Activated CD4-positive, alpha-beta T cell treated with anti-CD3 and anti-CD28 coated beads, Interleukin-2, amount 10 ng/mL, durations not matched to agents 24 days and 14 days (primary cell): Measurements from ENCODE around the gene KLK7. TPM values are rescaled to one million over a fixed set of nuclear protein-coding genes. Genes with fewer than 3 reads are reported as not detected.
"Not testable (repeated sequence)": the region's sequence is repeated elsewhere in the genome, so short reads cannot be mapped to it uniquely, and the experiment has no call there.

Source experiments
- DNase-seq: peaks from one replicate; pipeline ENCODE4 v3.0.0; 2022
- H3K27ac Mint-ChIP-seq: one replicate; pipeline ENCODE4 v1.8.0; 2022; ENCODE audit warnings: mild to moderate bottlenecking, mixed read lengths
- H3K27me3 Mint-ChIP-seq: one replicate; pipeline ENCODE4 v1.8.0; 2022; ENCODE audit warnings: mixed read lengths
- H3K36me3 Mint-ChIP-seq: one replicate; pipeline ENCODE4 v1.8.0; 2022; ENCODE audit warnings: low read depth, mild to moderate bottlenecking, mixed read lengths
- H3K4me1 Mint-ChIP-seq: one replicate; pipeline ENCODE4 v1.8.0; 2021; ENCODE audit warnings: mixed read lengths
- H3K4me3 Mint-ChIP-seq: one replicate; pipeline ENCODE4 v1.8.0; 2022; ENCODE audit warnings: mild to moderate bottlenecking, moderate library complexity, mixed read lengths
- H3K9me3 Mint-ChIP-seq: one replicate; pipeline ENCODE4 v1.8.0; 2021; ENCODE audit warnings: mixed read lengths
- intact Hi-C: fragments of 100-400 bp; cut with micrococcal nuclease; formaldehyde crosslinking; loops from one replicate; pipeline ENCODE4 v1.15.1; 2023
- total RNA-seq: library from RNA; stranded (reverse); gene quantifications from 2 replicates; pipeline ENCODE4 v1.2.3, GENCODE V29; 2022

The KLK7 gene
- total RNA-seq, 1 donor from 2014 or later: not detected

DNA sequence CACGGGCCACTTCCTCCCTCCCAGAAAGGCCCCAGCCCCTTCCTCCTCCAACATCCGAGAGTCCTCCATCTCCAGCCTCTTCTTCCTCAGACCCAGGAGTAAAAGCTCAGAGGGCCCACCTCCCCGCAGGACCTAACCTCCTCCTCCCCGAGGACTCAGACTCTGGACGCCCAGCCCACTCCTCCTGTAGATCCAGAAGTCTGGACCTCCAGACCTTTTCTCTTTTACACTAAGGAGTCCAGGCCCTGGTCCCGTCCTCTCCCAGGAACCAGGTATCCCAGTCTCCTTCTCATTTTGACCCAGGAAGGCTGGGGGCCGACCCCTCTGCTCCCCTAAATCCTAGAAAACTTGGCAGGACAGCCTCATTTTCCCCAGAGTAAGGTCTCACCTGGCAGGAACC lies 19.6 kb upstream of the KLK7 start:
- intact Hi-C loops: no loop called here
- H3K9me3 Mint-ChIP-seq: no peaks in the 10 kb centered on the region
- peaks cover 6% of the 10 kb centered on the region for H3K27me3 Mint-ChIP-seq
- H3K4me3 Mint-ChIP-seq: no peak overlapping the region
- no peak for DNase-seq
- H3K4me1 Mint-ChIP-seq: no peaks in the 10 kb centered on the region
- no peak overlapping the region for H3K27ac Mint-ChIP-seq
- H3K36me3 Mint-ChIP-seq: no peaks in the 10 kb centered on the region

GRCh38 chr19:51002542-51003311 lies 19.0 kb upstream of the KLK7 start:
- no peaks in the 10 kb centered on the region for H3K4me1 Mint-ChIP-seq
- no peaks in the 10 kb centered on the region for H3K9me3 Mint-ChIP-seq
- H3K27me3 Mint-ChIP-seq: peaks cover 6% of the 10 kb centered on the region
- H3K4me3 Mint-ChIP-seq: no peak overlapping the region
- DNase-seq: peak; percentile 66
- intact Hi-C loops: no loop called here
- no peak overlapping the region for H3K27ac Mint-ChIP-seq
- H3K36me3 Mint-ChIP-seq: no peaks in the 10 kb centered on the region

DNA sequence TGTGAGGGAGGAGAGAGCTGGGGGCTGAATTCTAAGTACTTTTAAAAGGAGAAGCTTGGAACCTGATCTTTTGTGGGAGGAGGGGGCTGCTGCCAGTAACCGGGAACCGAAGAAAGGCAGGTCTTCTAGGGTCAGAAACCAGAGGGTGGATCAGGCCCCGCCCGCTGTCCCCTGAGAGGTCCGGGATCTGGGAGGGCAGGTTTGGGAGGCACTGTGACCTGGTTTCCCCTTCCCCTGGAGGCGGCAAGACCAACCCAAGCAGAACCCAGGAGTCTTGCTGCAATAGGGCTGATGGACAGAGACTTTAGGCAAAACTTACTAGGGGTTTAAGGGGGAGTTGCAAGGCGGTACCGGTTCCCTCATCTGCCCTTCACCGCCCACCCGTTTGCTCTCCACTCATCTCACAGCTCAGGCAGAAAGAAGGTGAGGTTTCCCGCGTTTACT lies 18.4 kb upstream of the KLK7 start:
- no peaks in the 10 kb centered on the region for H3K9me3 Mint-ChIP-seq

GRCh38 chr19:51001515-51001914 lies 17.8 kb upstream of the KLK7 start, which contains the start of gene KLK8:
Gene KLK8 (minus strand): TSS chr19:51001604. CDS start chr19:51001167, 437 bp downstream.
- Mint-ChIP-seq H3K36me3 (no peaks in the 10 kb centered on the region), H3K27ac (no peak within 1 kb of the TSS), H3K4me3 (no peak within 1 kb of the TSS), H3K27me3 (peaks cover 6% of the 10 kb centered on the region), H3K9me3 (no peaks in the 10 kb centered on the region), H3K4me1 (no peaks in the 10 kb centered on the region)
- intact Hi-C loops: no loop called here
- no peak for DNase-seq

More for the DNA sequence above, 18.4 kb upstream of the KLK7 start:
- no peak for DNase-seq
- no peak overlapping the region for H3K27ac Mint-ChIP-seq
- peaks cover 6% of the 10 kb centered on the region for H3K27me3 Mint-ChIP-seq
- H3K36me3 Mint-ChIP-seq: no peaks in the 10 kb centered on the region
- no peak overlapping the region for H3K4me3 Mint-ChIP-seq
- H3K4me1 Mint-ChIP-seq: no peaks in the 10 kb centered on the region
- intact Hi-C loops: no loop called here

- H3K9me3 Mint-ChIP-seq: no peaks in the 10 kb centered on the region
- intact Hi-C loops: no loop called here
- H3K27me3 Mint-ChIP-seq: peaks cover 6% of the 10 kb centered on the region
- H3K4me1 Mint-ChIP-seq: no peaks in the 10 kb centered on the region
- H3K36me3 Mint-ChIP-seq: no peaks in the 10 kb centered on the region
- H3K4me3 Mint-ChIP-seq: no peak overlapping the region
- no peak for DNase-seq
- H3K27ac Mint-ChIP-seq: no peak overlapping the region
Measured at GRCh38 chr19:51000981-51001380, 17.3 kb upstream of the KLK7 start.

GRCh38 chr19:51000426-51000825 lies 16.7 kb upstream of the KLK7 start:
- intact Hi-C loops: no loop called here
- H3K4me1 Mint-ChIP-seq: no peaks in the 10 kb centered on the region
- no peaks in the 10 kb centered on the region for H3K9me3 Mint-ChIP-seq
- no peak overlapping the region for H3K27ac Mint-ChIP-seq
- no peak for DNase-seq
- no peak overlapping the region for H3K4me3 Mint-ChIP-seq
- peaks cover 6% of the 10 kb centered on the region for H3K27me3 Mint-ChIP-seq
- no peaks in the 10 kb centered on the region for H3K36me3 Mint-ChIP-seq

DNA sequence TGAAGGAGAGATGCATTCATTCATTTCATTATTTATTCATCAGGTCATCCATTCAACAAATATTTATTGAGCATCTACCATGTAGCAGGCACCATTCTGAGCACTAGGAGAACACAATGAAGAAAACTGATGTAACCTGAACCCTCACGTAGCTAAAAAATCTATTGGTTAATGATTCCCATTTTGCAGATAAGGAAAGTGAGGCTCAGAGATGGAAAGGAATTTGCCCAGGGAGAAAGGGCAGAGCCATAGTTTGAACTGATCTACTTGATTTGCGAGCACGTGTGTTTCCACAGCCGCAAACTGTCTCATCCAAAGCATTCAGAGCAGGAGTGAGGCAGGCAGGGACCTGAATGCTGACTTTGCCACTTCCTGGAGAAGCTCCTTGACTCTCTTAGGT lies 15.0 kb upstream of the KLK7 start:
- Mint-ChIP-seq H3K9me3 (no peaks in the 10 kb centered on the region), H3K4me3 (no peak overlapping the region), H3K4me1 (no peaks in the 10 kb centered on the region), H3K27me3 (peaks cover 6% of the 10 kb centered on the region), H3K27ac (no peak overlapping the region), H3K36me3 (no peaks in the 10 kb centered on the region)
- DNase-seq: no peak
- intact Hi-C loops: no loop called here

- intact Hi-C loops: no loop called here
- no peaks in the 10 kb centered on the region for H3K4me1 Mint-ChIP-seq
- no peak overlapping the region for H3K27ac Mint-ChIP-seq
- H3K9me3 Mint-ChIP-seq: no peaks in the 10 kb centered on the region
- H3K36me3 Mint-ChIP-seq: no peaks in the 10 kb centered on the region
- H3K27me3 Mint-ChIP-seq: peaks cover 6% of the 10 kb centered on the region
- no peak overlapping the region for H3K4me3 Mint-ChIP-seq
- DNase-seq: no peak
Measured at GRCh38 chr19:50998061-50998460, 14.3 kb upstream of the KLK7 start.

DNA sequence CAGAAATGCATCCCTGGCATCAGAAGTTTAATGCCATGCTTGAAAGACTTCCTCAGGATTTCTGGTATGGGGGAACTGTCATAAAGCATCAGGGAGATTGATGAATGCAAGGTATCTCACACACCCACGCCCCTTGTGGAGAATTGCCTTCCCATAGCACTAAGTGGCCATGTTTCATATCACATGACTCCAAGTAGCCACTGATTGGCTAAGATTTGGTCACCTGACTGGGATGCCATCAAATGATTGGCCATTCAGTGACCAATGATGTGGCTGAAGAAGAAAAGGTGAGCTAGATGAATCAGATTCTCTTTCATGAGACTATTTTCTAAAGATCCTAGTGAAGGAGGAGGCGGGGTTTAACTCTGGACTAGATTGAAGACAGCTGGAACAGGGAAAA lies 10.4 kb upstream of the KLK7 start:
- Mint-ChIP-seq H3K4me3 (no peak overlapping the region), H3K9me3 (no peaks in the 10 kb centered on the region), H3K27ac (no peak overlapping the region), H3K4me1 (no peaks in the 10 kb centered on the region), H3K27me3 (peaks cover 2% of the 10 kb centered on the region), H3K36me3 (no peaks in the 10 kb centered on the region)
- DNase-seq: no peak
- intact Hi-C loops: no loop called here

DNA sequence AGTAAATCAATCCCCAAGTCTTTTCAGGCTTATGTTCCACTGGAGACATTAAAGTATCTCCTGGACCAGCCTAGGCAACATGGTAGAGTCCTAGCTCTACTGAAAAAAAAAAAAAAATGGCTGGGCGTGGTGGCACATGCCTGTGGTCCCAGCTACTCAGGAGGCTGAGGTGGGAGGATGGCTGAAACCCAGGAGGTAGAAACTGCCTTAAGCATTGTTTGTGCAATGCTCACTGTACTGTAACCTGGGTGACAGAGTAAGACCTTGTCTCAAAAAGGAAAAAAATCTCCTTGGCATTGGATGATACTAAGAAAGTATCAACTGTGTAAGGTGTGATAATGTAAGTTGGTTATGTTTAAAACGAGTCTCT lies 8.9 kb upstream of the KLK7 start:
- Mint-ChIP-seq H3K36me3 (no peaks in the 10 kb centered on the region), H3K9me3 (no peaks in the 10 kb centered on the region), H3K4me1 (no peaks in the 10 kb centered on the region), H3K27ac (no peak overlapping the region), H3K4me3 (no peak overlapping the region), H3K27me3 (peaks cover 2% of the 10 kb centered on the region)
- intact Hi-C loops: no loop called here
- no peak for DNase-seq

DNA sequence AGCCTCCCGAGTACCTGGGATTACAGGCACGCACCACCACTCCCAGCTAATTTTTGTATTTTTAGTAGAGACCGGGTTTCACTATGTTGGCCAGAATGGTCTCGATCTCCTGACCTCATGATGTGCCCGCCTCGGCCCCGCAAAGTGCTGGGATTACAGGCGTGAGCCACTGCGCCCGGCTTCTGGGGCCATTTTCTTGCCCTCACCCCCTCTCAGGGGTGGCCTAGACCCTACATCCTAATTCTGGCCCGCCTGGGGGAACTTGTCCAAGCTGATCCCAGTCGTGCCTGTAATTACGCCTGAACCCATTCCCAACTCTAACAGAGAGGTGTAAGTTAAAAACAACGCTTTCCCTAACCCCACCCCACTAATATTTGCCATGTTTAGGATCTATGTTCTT lies 699 bp upstream of the KLK7 start:
- H3K27me3 Mint-ChIP-seq: peaks cover 18% of the 10 kb centered on the region
- H3K4me1 Mint-ChIP-seq, H3K27ac Mint-ChIP-seq, intact Hi-C loops, H3K36me3 Mint-ChIP-seq, DNase-seq, H3K4me3 Mint-ChIP-seq, H3K9me3 Mint-ChIP-seq: not testable (repeated sequence)

- no peaks in the 10 kb centered on the region for H3K4me1 Mint-ChIP-seq
- H3K27ac Mint-ChIP-seq: no peak overlapping the region
- intact Hi-C loops: no loop called here
Measured at GRCh38 chr19:50982186-50982585, 1.5 kb downstream of the KLK7 start.

DNA sequence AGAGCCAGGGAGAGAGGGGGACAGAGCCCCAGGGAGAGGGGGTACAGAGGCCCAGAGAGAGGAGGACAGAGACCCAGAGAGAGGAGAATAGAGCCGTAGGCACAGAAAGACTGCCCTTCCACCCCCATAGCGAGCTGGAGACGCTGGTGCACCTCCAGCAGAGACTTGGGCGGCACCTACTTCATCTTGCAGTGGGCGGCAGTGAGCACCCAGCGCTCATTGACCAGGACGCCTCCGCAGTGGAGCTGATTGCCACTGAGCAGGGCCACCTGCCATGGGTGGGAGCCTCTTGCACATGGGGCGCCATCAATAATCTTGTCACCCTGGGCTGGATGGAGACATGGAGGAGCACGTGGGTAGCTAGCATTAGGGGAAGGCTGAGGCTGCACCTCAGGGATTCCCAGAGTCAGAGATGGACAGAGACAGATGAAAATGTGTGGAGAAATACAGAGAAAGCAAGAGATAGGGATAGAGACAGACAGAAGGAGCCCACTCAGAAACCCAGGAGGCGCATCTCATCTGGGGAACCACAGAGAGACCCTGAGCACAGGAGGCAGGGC lies 2.0 kb downstream of the KLK7 start:
- no peak for DNase-seq
- Mint-ChIP-seq H3K27ac (no peak overlapping the region), H3K9me3 (no peaks in the 10 kb centered on the region), H3K27me3 (peaks cover 20% of the 10 kb centered on the region), H3K36me3 (no peaks in the 10 kb centered on the region), H3K4me1 (no peaks in the 10 kb centered on the region), H3K4me3 (no peak overlapping the region)
- intact Hi-C loops: no loop called here

More at GRCh38 chr19:50982186-50982585, 1.5 kb downstream of the KLK7 start:
- H3K4me3 Mint-ChIP-seq: no peak overlapping the region
- peaks cover 20% of the 10 kb centered on the region for H3K27me3 Mint-ChIP-seq
- no peaks in the 10 kb centered on the region for H3K36me3 Mint-ChIP-seq
- no peak for DNase-seq
- no peaks in the 10 kb centered on the region for H3K9me3 Mint-ChIP-seq

DNA sequence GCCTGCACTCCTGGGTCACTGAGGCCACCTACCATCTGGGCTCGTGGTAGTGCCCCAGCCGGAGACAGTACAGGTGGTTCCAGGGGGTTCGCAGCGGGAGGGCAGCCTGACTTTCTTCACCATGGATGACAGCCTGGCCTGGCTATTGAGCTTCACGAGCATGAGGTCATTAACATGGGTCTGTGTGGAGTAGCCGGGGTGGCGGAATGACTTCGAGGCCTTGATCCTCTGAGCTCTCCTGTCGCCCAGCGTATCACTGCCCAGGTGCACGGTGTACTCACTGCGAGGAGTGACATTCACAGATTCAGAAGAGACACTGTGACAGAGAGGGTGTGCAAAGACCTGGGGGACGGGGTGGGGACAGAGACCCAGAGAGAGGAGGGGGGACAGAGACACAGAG lies 3.5 kb downstream of the KLK7 start:
- intact Hi-C loops: no loop called here
- no peaks in the 10 kb centered on the region for H3K9me3 Mint-ChIP-seq
- no peak for DNase-seq
- H3K36me3 Mint-ChIP-seq: no peaks in the 10 kb centered on the region
- H3K4me3 Mint-ChIP-seq: no peak overlapping the region
- H3K27ac Mint-ChIP-seq: no peak overlapping the region
- peaks cover 17% of the 10 kb centered on the region for H3K27me3 Mint-ChIP-seq
- no peaks in the 10 kb centered on the region for H3K4me1 Mint-ChIP-seq

GRCh38 chr19:50979758-50980157 lies 4.0 kb downstream of the KLK7 start:
- Mint-ChIP-seq H3K4me1 (no peaks in the 10 kb centered on the region), H3K9me3 (no peaks in the 10 kb centered on the region), H3K36me3 (no peaks in the 10 kb centered on the region), H3K27me3 (peaks cover 14% of the 10 kb centered on the region), H3K4me3 (no peak overlapping the region), H3K27ac (no peak overlapping the region)
- intact Hi-C loops: no loop called here
- DNase-seq: no peak
